Colonic mucosa (tissue), 4 donors: ENCODE results near the gene ARHGAP9. TPM values are rescaled to one million over a fixed set of nuclear protein-coding genes. Genes with fewer than 3 reads are reported as not detected.
A peak's percentile ranks its signal among the peaks of the same experiment; 100 is the strongest.

Experiments
- DNase-seq: peaks from one replicate; pipeline ENCODE4 v3.0.0-alpha.2; 2020
- H3K27ac ChIP-seq: fragments of 200-600 bp; one replicate; pipeline ENCODE4 v1.8.0; 2021
- H3K27me3 ChIP-seq: fragments of 200-600 bp; one replicate; pipeline ENCODE4 v1.8.0; 2021
- H3K36me3 ChIP-seq: fragments of 200-600 bp; one replicate; pipeline ENCODE4 v1.8.0; 2021
- H3K4me1 ChIP-seq: fragments of 200-600 bp; one replicate; pipeline ENCODE4 v1.8.0; 2021; ENCODE audit warnings: mild to moderate bottlenecking
- H3K4me3 ChIP-seq: fragments of 200-600 bp; one replicate; pipeline ENCODE4 v1.8.0; 2021
- H3K9ac ChIP-seq, 2 donors: one replicate each; pipeline ENCODE4 v1.7.0; 2013; ENCODE audit warnings: control low read depth in 2 of 2, low read depth in 2 of 2, low read length in 2 of 2
- H3K9me3 ChIP-seq: fragments of 200-600 bp; one replicate; pipeline ENCODE4 v1.8.0; 2021
- CTCF ChIP-seq: fragments of 200-600 bp; IDR thresholded peaks from one replicate; pipeline ENCODE4 v1.8.0; 2022; ENCODE audit warnings: antibody characterized with exemption, mild to moderate bottlenecking
- intact Hi-C: fragments of 100-400 bp; cut with DNase I; formaldehyde crosslinking; loops from one replicate; pipeline ENCODE4 v1.14.1; 2022
- total RNA-seq, 2 donors: library from RNA; stranded (reverse); fragmentation: NEBNext Ultra II Directional in 1 of 2; extraction: Animal tissue kit (Norgen Biotek cat#: 25700) in 1 of 2; gene quantifications; one replicate each; pipeline ENCODE4 v1.2.1, GENCODE V29; 2021
- donor health status: healthy.
- donor health status: DM: no; HTN: no; CAD: no.
- donor health status: DM: no; HTN: no; CAD: no.

Gene ARHGAP9
- total RNA-seq, 2 donors from 2014 or later = 5.5 to 6.5 TPM

DNA sequence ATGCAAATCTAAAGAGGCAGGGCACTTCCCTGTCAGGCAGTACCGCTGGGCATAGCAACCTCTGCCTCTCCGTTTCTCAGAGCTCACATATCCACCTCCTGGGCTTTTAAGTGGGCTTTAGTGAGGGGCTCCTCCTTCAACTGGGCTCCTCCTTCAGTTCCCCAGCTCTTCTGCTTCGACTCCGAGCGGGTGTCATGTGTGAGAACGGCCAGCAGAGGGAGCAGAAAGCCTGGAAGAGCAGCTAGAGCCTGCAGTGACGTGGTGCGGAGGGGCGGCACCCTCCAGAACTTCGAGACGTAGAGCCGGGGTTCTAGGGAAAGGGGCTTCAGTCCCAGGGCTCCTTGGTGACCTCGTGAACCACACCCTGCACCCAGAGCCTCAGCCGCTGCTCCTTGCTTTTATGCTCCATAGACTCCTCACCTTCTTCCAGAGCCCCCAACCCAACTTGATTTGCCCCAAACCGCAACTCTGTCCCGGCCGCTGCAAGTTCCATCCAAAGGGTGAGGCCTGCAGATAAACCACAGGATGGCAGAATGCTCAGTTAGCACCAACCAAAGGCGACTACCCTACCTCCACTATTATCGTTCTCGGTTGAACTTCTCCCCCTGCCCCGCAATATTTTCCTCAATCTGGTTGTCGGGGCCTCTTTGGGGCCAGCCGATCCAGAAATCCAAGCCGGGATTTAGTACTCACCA lies 20.5 kb downstream of the ARHGAP9 start:
- Histone ChIP-seq H3K27ac (peak overlapping the region; percentile 64), H3K4me1 (peaks cover 7% of the 10 kb centered on the region), H3K9ac (peak overlapping the region; percentile 75 to 81), H3K4me3 (peak overlapping the region; percentile 56), H3K9me3 (no peaks in the 10 kb centered on the region), H3K36me3 (no peaks in the 10 kb centered on the region), H3K27me3 (peaks cover 5% of the 10 kb centered on the region)
- TF ChIP-seq CTCF = peak; percentile 95
- intact Hi-C loops = no loop called here
- peak; percentile 97 for DNase-seq

DNA sequence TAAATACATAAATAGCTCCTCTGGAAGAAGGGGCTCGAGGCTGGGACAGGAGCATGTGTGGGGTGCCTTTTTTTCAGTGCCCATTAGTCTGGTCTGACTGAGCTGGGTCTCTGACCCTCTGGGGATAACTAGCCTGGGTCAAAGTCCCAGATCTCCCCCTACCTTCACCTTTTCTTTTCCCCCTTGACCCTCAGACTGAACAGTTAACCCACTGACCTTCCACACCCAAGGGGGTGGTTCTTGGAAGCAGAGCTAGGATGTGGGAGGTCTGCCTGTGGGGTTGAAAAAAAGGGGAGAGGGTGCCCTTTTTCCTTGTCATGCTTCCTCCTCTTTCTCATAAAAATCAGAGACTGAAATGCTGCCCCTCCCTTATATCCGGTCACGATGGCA lies 21.0 kb downstream of the ARHGAP9 start:
- TF ChIP-seq CTCF = no peak
- no peaks in the 10 kb centered on the region for H3K36me3 ChIP-seq
- intact Hi-C loops = no loop called here
- no peaks in the 10 kb centered on the region for H3K9me3 ChIP-seq
- DNase-seq = no peak
- H3K9ac ChIP-seq = peak overlapping the region; percentile 75 to 81
- H3K27ac ChIP-seq = peak overlapping the region; percentile 64
- H3K27me3 ChIP-seq = peaks cover 5% of the 10 kb centered on the region
- H3K4me3 ChIP-seq = peak overlapping the region; percentile 56
- H3K4me1 ChIP-seq = peaks cover 7% of the 10 kb centered on the region

- Histone ChIP-seq H3K36me3 (no peaks in the 10 kb centered on the region), H3K27ac (no peak overlapping the region), H3K9ac (no peak overlapping the region), H3K4me1 (peaks cover 7% of the 10 kb centered on the region), H3K9me3 (no peaks in the 10 kb centered on the region), H3K4me3 (no peak overlapping the region), H3K27me3 (peaks cover 5% of the 10 kb centered on the region)
- no peak for TF ChIP-seq CTCF
- intact Hi-C loops = no loop called here
- no peak for DNase-seq
Measured at GRCh38 chr12:57456737-57457490, 22.8 kb downstream of the ARHGAP9 start.

- no peaks in the 10 kb centered on the region for H3K36me3 ChIP-seq
- peak; percentile 52 for DNase-seq
- intact Hi-C loops = no loop called here
- H3K4me3 ChIP-seq = no peak overlapping the region
- peaks cover 5% of the 10 kb centered on the region for H3K27me3 ChIP-seq
- H3K9me3 ChIP-seq = no peaks in the 10 kb centered on the region
- H3K9ac ChIP-seq = no peak overlapping the region
- no peak overlapping the region for H3K27ac ChIP-seq
- TF ChIP-seq CTCF = peak; percentile 39
- peaks cover 6% of the 10 kb centered on the region for H3K4me1 ChIP-seq
Measured at GRCh38 chr12:57456145-57456700, 23.4 kb downstream of the ARHGAP9 start.

- TF ChIP-seq CTCF = no peak
- Histone ChIP-seq H3K27ac (no peak overlapping the region), H3K4me3 (no peak overlapping the region), H3K36me3 (no peaks in the 10 kb centered on the region), H3K9me3 (no peaks in the 10 kb centered on the region), H3K9ac (no peak overlapping the region), H3K4me1 (no peaks in the 10 kb centered on the region), H3K27me3 (no peaks in the 10 kb centered on the region)
- no peak for DNase-seq
- intact Hi-C loops = no loop called here
Measured at GRCh38 chr12:57455374-57456144, 24.1 kb downstream of the ARHGAP9 start.
